IMR-90 (cell line): Measurements from ENCODE around the gene TSPAN31. TPM values are rescaled to one million over a fixed set of nuclear protein-coding genes. Genes with fewer than 3 reads are reported as not detected.

ENCODE experiments used
- ATAC-seq: fragments of 200-7000 bp; cut with Tn5 transposase; 2 replicates; pipeline ENCODE4 v1.9.1; 2020; ENCODE audit warnings: low read depth, mild to moderate bottlenecking, moderate library complexity
- BruUV-seq: library from RNA; stranded (reverse); fragments of 400-500 nt; replicated peaks from 2 replicates; lab custom pipeline; 2021; lab: Mats Ljungman, UMichigan
- CTCF ChIA-PET: fragments of 300-600 bp; formaldehyde crosslinking; extraction: SDS; loops from one replicate; lab custom pipeline; 2021; ENCODE audit warnings: antibody characterized with exemption; lab: Yijun Ruan, JAX
- POLR2A ChIA-PET: fragments of 300-600 bp; sonication (Branson Sonifier 250); formaldehyde crosslinking; loops from one replicate; lab custom pipeline; 2022; ENCODE audit warnings: antibody characterized with exemption; ENCODE audit not compliant: unreplicated experiment; lab: Charles Lee
- DNase-seq: peaks from one replicate; pipeline ENCODE4 v3.0.0; 2013
- H2AFZ ChIP-seq: replicated peaks from 2 replicates; pipeline ENCODE3; 2013; ENCODE audit warnings: low read length, mild to moderate bottlenecking; ENCODE audit not compliant: poor library complexity
- H2AK5ac ChIP-seq: 2 replicates; pipeline ENCODE4 v1.6.1; 2013; ENCODE audit warnings: low read depth, low read length, inconsistent platforms
- H2AK9ac ChIP-seq: replicated peaks from 2 replicates; pipeline ENCODE3; 2013; ENCODE audit warnings: mild to moderate bottlenecking, low read depth, low read length, moderate library complexity; ENCODE audit not compliant: poor library complexity
- H2BK120ac ChIP-seq: 2 replicates; pipeline ENCODE4 v1.6.1; 2013; ENCODE audit warnings: low read depth, low read length, inconsistent platforms
- H2BK15ac ChIP-seq: 3 replicates; pipeline ENCODE4 v1.6.1; 2013; ENCODE audit warnings: low read depth, low read length, inconsistent platforms
- H2BK20ac ChIP-seq: 2 replicates; pipeline ENCODE4 v1.6.1; 2013; ENCODE audit warnings: low read depth, mild to moderate bottlenecking, inconsistent platforms, low read length, moderate library complexity
- H2BK5ac ChIP-seq: 2 replicates; pipeline ENCODE4 v1.6.1; 2013; ENCODE audit warnings: mild to moderate bottlenecking, low read depth, low read length, inconsistent platforms; ENCODE audit not compliant: poor library complexity, severe bottlenecking
- H3K14ac ChIP-seq: replicated peaks from 2 replicates; pipeline ENCODE4 v1.6.1; 2013; ENCODE audit warnings: low read depth, low read length, inconsistent platforms
- H3K18ac ChIP-seq: 2 replicates; pipeline ENCODE4 v1.6.1; 2013; ENCODE audit warnings: low read depth, low read length, control low read depth
- H3K23ac ChIP-seq: 2 replicates; pipeline ENCODE4 v1.6.1; 2013; ENCODE audit warnings: low read depth, low read length, inconsistent platforms
- H3K27ac ChIP-seq: 2 replicates; pipeline ENCODE4 v1.5.1; 2013; ENCODE audit warnings: mild to moderate bottlenecking, control low read depth, low read length; ENCODE audit not compliant: insufficient read depth
- H3K27me3 ChIP-seq: 2 replicates; pipeline ENCODE4 v1.6.1; 2013; ENCODE audit warnings: low read length; ENCODE audit not compliant: control insufficient read depth, insufficient read depth
- H3K36me3 ChIP-seq: 2 replicates; pipeline ENCODE4 v1.6.1; 2013; ENCODE audit warnings: low read length, mixed read lengths; ENCODE audit not compliant: control insufficient read depth, insufficient read depth
- H3K4ac ChIP-seq: 2 replicates; pipeline ENCODE4 v1.6.1; 2013; ENCODE audit warnings: low read depth, low read length, inconsistent platforms
- H3K4me1 ChIP-seq: 2 replicates; pipeline ENCODE4 v1.6.1; 2013; ENCODE audit warnings: low read length, mixed read lengths; ENCODE audit not compliant: control insufficient read depth, insufficient read depth
- H3K4me2 ChIP-seq: 2 replicates; pipeline ENCODE4 v1.6.1; 2013; ENCODE audit warnings: low read depth, mild to moderate bottlenecking, control low read depth, low read length, moderate library complexity
- H3K4me3 ChIP-seq: 2 replicates; pipeline ENCODE4 v1.5.1; 2013; ENCODE audit warnings: low read depth, mild to moderate bottlenecking, control low read depth, low read length, moderate library complexity; ENCODE audit not compliant: insufficient read depth
- H3K56ac ChIP-seq: 2 replicates; pipeline ENCODE4 v1.6.1; 2013; ENCODE audit warnings: low read length, inconsistent platforms; ENCODE audit not compliant: insufficient read depth; ENCODE audit errors: extremely low read depth
- H3K79me1 ChIP-seq, 2 experiments: 2 replicates each; pipeline ENCODE4 v1.6.1; 2013; ENCODE audit warnings: low read length in 2 of 2, inconsistent platforms in 1 of 2, low read depth in 1 of 2
- H3K9ac ChIP-seq: 2 replicates; pipeline ENCODE4 v1.6.1; 2013; ENCODE audit warnings: low read depth, low read length, control low read depth
- H3K9me1 ChIP-seq: 2 replicates; pipeline ENCODE4 v1.6.1; 2013; ENCODE audit warnings: low read length, inconsistent platforms; ENCODE audit not compliant: insufficient read depth
- H3K9me3 ChIP-seq: 2 replicates; pipeline ENCODE4 v1.6.1; 2013; ENCODE audit warnings: low read length; ENCODE audit not compliant: control insufficient read depth, insufficient read depth
- H4K20me1 ChIP-seq: 2 replicates; pipeline ENCODE4 v1.6.1; 2013; ENCODE audit warnings: low read length, inconsistent platforms; ENCODE audit not compliant: insufficient read depth
- H4K5ac ChIP-seq: 2 replicates; pipeline ENCODE4 v1.6.1; 2013; ENCODE audit warnings: mild to moderate bottlenecking, low read depth, low read length, control low read depth
- H4K8ac ChIP-seq, 2 experiments: 2 replicates each; pipeline ENCODE4 v1.6.1; 2013; ENCODE audit warnings: low read depth in 2 of 2, low read length in 2 of 2, control low read depth in 1 of 2, inconsistent platforms in 1 of 2
- H4K91ac ChIP-seq: 2 replicates; pipeline ENCODE4 v1.6.1; 2013; ENCODE audit warnings: low read depth, low read length, inconsistent platforms; ENCODE audit not compliant: insufficient read depth
- BHLHE40 ChIP-seq: fragments of 150-350 bp; IDR thresholded peaks from 2 replicates; pipeline ENCODE4 v1.6.1; 2016; ENCODE audit warnings: mild to moderate bottlenecking, low read depth, low read length
- CEBPB ChIP-seq: IDR thresholded peaks from 2 replicates; pipeline ENCODE4 v1.6.1; 2012; ENCODE audit warnings: low read depth, low read length, improper control_type of control experiment
- CHD1 ChIP-seq: IDR thresholded peaks from 2 replicates; pipeline ENCODE4 v1.6.1; 2012; ENCODE audit warnings: low read depth, low read length, improper control_type of control experiment
- CTCF ChIP-seq: conservative IDR thresholded peaks from 2 replicates; pipeline ENCODE4 v1.5.1; 2012; ENCODE audit warnings: mild to moderate bottlenecking, low read depth, low read length, improper control_type of control experiment
- ELK1 ChIP-seq: fragments of 150-350 bp; IDR thresholded peaks from 2 replicates; pipeline ENCODE4 v1.6.1; 2016; ENCODE audit warnings: low read depth, mild to moderate bottlenecking, low read length, moderate library complexity, borderline replicate concordance
- FOS ChIP-seq: fragments of 150-350 bp; IDR thresholded peaks from 2 replicates; pipeline ENCODE4 v1.6.1; 2016; ENCODE audit warnings: low read depth, low read length
- MAFK ChIP-seq: IDR thresholded peaks from 2 replicates; pipeline ENCODE4 v1.6.1; 2012; ENCODE audit warnings: low read depth, low read length, improper control_type of control experiment
- MAZ ChIP-seq: IDR thresholded peaks from 2 replicates; pipeline ENCODE4 v1.6.1; 2012; ENCODE audit warnings: low read depth, mild to moderate bottlenecking, low read length, improper control_type of control experiment, moderate library complexity, borderline replicate concordance
- MXI1 ChIP-seq: IDR thresholded peaks from 2 replicates; pipeline ENCODE4 v1.6.1; 2012; ENCODE audit warnings: low read depth, mild to moderate bottlenecking, low read length, moderate library complexity, borderline replicate concordance
- NFE2L2 ChIP-seq: fragments of 150-350 bp; IDR thresholded peaks from 2 replicates; pipeline ENCODE4 v1.6.1; 2016; ENCODE audit warnings: low read depth, mild to moderate bottlenecking, low read length
- POLR2A ChIP-seq: IDR thresholded peaks from 2 replicates; pipeline ENCODE4 v1.6.1; 2012; ENCODE audit warnings: mild to moderate bottlenecking, low read depth, low read length
- RAD21 ChIP-seq: IDR thresholded peaks from 2 replicates; pipeline ENCODE4 v1.6.1; 2012; ENCODE audit warnings: low read length, improper control_type of control experiment
- RCOR1 ChIP-seq: IDR thresholded peaks from 2 replicates; pipeline ENCODE4 v1.6.1; 2012; ENCODE audit warnings: mild to moderate bottlenecking, low read length, improper control_type of control experiment; ENCODE audit not compliant: insufficient replicate concordance
- RFX5 ChIP-seq: IDR thresholded peaks from 2 replicates; pipeline ENCODE4 v1.8.0; 2012; ENCODE audit warnings: low read depth, mild to moderate bottlenecking, low read length, moderate library complexity
- SMC3 ChIP-seq: fragments of 150-350 bp; IDR thresholded peaks from 2 replicates; pipeline ENCODE4 v1.6.1; 2016; ENCODE audit warnings: low read depth, mild to moderate bottlenecking, antibody characterized with exemption, low read length, moderate library complexity
- USF2 ChIP-seq: fragments of 150-350 bp; IDR thresholded peaks from 2 replicates; pipeline ENCODE4 v1.6.1; 2017; ENCODE audit warnings: mild to moderate bottlenecking, antibody characterized with exemption, low read length, low read depth
- WGBS, 2 experiments: methylation state at CpG; one replicate each; pipeline versions ENCODE4 v1.1.5 to v1.1.7; 2013; ENCODE audit warnings: missing lambda C conversion rate in 2 of 2; ENCODE audit not compliant: insufficient read length in 1 of 2; ENCODE audit errors: extremely low coverage in 2 of 2; 5-methylcytosine and 5-hydroxymethylcytosine counted together
- dilution Hi-C: fragments of 300-500 bp; cut with HindIII; formaldehyde crosslinking; loops from one replicate; pipeline ENCODE4 v1.14.3; 2018; ENCODE audit warnings: low sequenced_read_pairs; ENCODE audit not compliant: unreplicated experiment
- in situ Hi-C: fragments of 300-500 bp; cut with MboI; formaldehyde crosslinking; loops from 3 replicates; pipeline ENCODE4 v1.14.3; 2019; ENCODE audit warnings: low sequenced_read_pairs, inconsistent platforms, mixed read lengths
- intact Hi-C: fragments of 100-400 bp; cut with micrococcal nuclease; formaldehyde crosslinking; loops from 2 replicates; pipeline ENCODE4 v1.10.0; 2022
- polyA plus RNA-seq, 3 experiments: library from polyadenylated mRNA; depleted of rRNA; stranded (reverse); fragments of >200 nt; gene quantifications; 2 replicates each; pipeline ENCODE4 v1.2.3, GENCODE V29; 2012; ENCODE audit warnings: low replicate concordance in 1 of 3
- total RNA-seq: library from RNA; depleted of rRNA; stranded (reverse); fragments of >200 nt; gene quantifications from 2 replicates; pipeline ENCODE4 v1.2.3, GENCODE V29; 2012

TSPAN31 gene
- total and polyA plus RNA-seq, 2 of the 4 experiments (the other 2 are of a cell fraction) = 12.3 to 71.2 TPM

GRCh38 chr12:57776247-57776587 is 31.4 kb downstream of the TSPAN31 start:
- Histone ChIP-seq H3K27me3 (no peaks in the 10 kb centered on the region), H3K56ac (no peak overlapping the region), H3K4me3 (no peak overlapping the region), H2BK15ac (no peak overlapping the region), H3K23ac (no peak overlapping the region), H3K18ac (no peak overlapping the region), H2AK9ac (no peak overlapping the region), H3K79me1 (peaks cover 10 to 23% of the 10 kb centered on the region in 2 experiments; a peak in 3 of 4 replicates), H4K91ac (no peak overlapping the region), H2AFZ (no peak overlapping the region), H3K4ac (no peak overlapping the region), H3K14ac (no peak overlapping the region), H2BK120ac (no peak overlapping the region), H3K9ac (no peak overlapping the region), H3K9me3 (no peaks in the 10 kb centered on the region), H2BK20ac (no peak overlapping the region), H4K8ac (no peak overlapping the region), H3K27ac (no peak overlapping the region), H2BK5ac (no peak overlapping the region), H2AK5ac (no peak overlapping the region), H4K20me1 (no peaks in the 10 kb centered on the region), H3K9me1 (peaks cover 5% of the 10 kb centered on the region; the same call in 1 of the 2 replicates), H4K5ac (no peak overlapping the region), H3K4me2 (no peak overlapping the region), H3K36me3 (peaks cover 6% of the 10 kb centered on the region), H3K4me1 (0 out of 2 replicates have a peak, but pooled peaks cover 2% of the 10 kb centered on the region)
- in situ Hi-C loops (no loop called here), dilution Hi-C loops (no loop called here), intact Hi-C loops (no loop called here)
- no peak for TF ChIP-seq BHLHE40
- no peak for TF ChIP-seq CTCF
- TF ChIP-seq MAFK = no peak
- no peak for TF ChIP-seq CEBPB
- no peak for TF ChIP-seq CHD1
- TF ChIP-seq ELK1 = no peak
- TF ChIP-seq POLR2A = no peak
- TF ChIP-seq RFX5 = no peak
- no peak for TF ChIP-seq NFE2L2
- TF ChIP-seq FOS = no peak
- no peak for TF ChIP-seq MXI1
- no peak for TF ChIP-seq RCOR1
- TF ChIP-seq SMC3 = no peak
- no peak for TF ChIP-seq MAZ
- TF ChIP-seq USF2 = no peak
- TF ChIP-seq RAD21 = no peak
- WGBS, 2 experiments = no CpG with 5 or more reads among the region's 2 CpGs
- BruUV-seq = no TSS peak
- no peak for DNase-seq
- CTCF ChIA-PET = no interaction called here
- POLR2A ChIA-PET = no interaction called here
- ATAC-seq = no peak
